ENCODE data around the gene ARFGAP3.
A peak's percentile ranks its signal among the peaks of the same experiment; 100 is the strongest.
"Not testable (repeated sequence)": the region's sequence is repeated elsewhere in the genome, so short reads cannot be mapped to it uniquely, and the experiment has no call there.

ARFGAP3 gene

GRCh38 chr22:42764895-42765363 is 92.1 kb downstream of the ARFGAP3 start:
- no peak for TF ChIP-seq CTCF (IDR thresholded peaks at IDR 0.05)
- no peak overlapping the region for H3K4me3 ChIP-seq
- no peak overlapping the region for H3K27ac ChIP-seq
- DNase-seq (ENCODE audit: low spot score): no peak

DNA sequence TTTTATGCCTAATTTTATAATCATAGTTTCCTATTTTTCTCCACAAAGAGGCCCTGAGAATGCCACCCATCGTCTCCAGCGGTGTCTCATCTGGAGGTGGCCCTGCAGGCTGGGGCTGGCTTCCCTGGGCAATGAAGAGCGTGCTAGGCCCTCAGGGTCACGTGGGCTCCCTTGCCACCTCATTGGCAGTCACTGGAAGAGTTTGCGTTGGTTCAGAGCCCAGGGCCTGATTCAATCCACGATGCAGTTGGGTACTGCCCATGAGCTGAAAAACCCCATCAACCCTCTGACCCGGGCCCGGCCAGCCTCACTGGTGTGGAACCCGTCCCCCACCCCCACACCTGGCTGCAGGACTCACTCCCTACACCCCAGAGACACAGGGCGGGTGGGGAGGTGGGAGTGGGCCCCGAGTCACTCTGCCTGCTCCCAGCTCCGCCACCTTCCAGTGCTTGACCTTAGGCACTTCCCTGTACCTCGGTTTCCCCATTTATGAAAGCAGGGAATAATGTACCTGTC is 93.0 kb downstream of the ARFGAP3 start:
- DNase-seq (ENCODE audit: low spot score): no peak
- no peak overlapping the region for H3K4me3 ChIP-seq
- TF ChIP-seq CTCF (IDR thresholded peaks at IDR 0.05): no peak
- no peak overlapping the region for H3K27ac ChIP-seq

DNA sequence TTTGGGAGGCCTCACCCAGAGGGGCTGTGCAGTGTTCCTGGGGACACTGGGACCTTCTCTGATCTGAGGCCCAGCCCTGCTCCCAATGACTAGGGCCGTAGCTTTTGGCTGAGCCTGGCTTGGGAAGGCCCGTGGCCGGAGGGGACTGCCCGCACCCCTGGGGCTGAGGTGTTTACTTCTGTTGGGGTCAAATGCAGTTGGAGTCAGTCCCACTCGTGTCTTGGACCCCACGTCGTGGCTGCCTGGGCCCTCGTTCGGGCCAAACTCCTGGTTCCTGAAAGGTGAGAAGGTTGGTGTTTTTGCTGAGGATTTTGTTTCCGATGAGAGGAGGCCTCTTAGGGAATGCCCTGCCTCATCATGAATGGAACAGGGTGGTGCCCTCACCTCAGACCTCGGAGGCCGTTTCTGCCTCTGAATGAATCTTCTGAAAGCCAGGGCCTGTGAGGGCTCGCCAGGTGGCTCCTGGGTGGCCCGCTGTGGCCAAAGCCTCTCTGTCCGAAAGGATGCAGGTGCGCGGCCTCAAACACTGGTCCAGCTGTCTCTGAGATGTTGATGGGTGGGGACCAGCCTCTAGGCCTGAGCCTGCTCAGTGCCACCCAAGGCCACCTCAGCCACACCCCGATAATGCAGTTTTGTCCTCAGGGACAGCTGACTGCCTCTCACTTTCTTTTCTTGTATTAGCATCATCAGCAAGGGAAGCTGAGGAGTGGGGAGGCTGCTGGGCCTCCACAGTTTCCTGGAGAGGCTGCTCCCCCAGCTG is 96.1 kb downstream of the ARFGAP3 start:
- no peak for DNase-seq (ENCODE audit: low spot score)
- Histone ChIP-seq H3K27ac (no peak overlapping the region), H3K4me3 (no peak overlapping the region)
- TF ChIP-seq CTCF (IDR thresholded peaks at IDR 0.05): no peak

DNA sequence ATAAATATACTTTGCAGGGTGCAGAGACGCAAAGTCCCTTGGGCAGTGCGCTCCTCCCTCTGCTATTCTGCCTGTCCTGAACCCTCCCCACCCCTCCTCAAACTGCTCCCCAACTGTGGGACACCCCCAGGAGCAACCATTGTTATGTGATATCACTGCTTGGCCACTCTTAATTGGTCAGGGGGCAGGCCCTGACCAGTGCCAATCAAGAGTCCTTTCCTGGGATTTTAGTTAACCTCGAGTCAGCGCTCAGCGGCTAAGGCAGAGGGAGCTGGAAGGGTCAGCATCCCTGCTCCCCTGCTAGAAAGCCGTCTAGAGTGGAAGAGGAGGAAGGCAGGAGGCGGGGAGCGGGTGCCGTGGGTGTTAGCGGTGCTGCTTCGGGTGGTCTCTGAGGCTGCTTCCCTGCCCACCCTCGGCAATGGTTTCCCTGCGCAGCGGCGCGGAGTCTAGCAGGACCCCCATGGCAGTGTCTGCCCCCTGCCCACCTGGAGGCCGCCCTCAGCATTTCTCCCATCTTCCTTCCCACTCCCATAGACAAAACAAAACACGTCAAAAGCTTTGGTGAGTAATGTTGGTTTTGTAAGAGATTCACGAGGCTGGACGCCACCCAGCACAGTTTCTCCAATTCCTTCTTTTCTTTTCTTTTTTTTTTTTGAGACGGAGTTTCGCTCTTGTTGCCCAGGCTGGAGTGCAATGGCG is 98.0 kb downstream of the ARFGAP3 start:
- TF ChIP-seq CTCF (IDR thresholded peaks at IDR 0.05): no peak
- Histone ChIP-seq H3K4me3 (no peak overlapping the region), H3K27ac (peak overlapping the region in 1 of 2 donors; percentile 4)
- DNase-seq (ENCODE audit: low spot score): no peak

- DNase-seq (ENCODE audit: low spot score); H3K27ac ChIP-seq: not testable (repeated sequence)
Observed at GRCh38 chr22:42755553-42755952, 101.5 kb downstream of the ARFGAP3 start.

DNA sequence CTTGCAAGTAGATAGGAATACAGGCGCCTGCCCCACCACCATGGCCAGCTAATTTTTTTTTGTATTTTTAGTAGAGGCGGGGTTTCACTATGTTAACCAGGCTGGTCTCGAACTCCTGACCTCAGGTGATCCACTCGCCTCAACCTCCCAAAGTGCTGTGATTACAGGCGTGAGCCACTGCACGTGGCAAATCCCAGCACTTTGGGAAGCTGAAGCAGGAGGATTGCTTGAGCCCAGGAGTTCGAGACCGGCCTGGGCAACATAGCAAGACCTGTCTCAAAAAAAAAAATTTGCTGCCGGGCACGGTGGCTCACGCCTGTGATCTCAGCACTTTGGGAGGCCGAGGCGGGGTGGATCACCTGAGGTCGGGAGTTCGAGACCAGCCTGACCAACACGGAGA is 102.0 kb downstream of the ARFGAP3 start:
- DNase-seq (ENCODE audit: low spot score); H3K27ac ChIP-seq; H3K4me3 ChIP-seq: not testable (repeated sequence)

More at GRCh38 chr22:42755553-42755952, 101.5 kb downstream of the ARFGAP3 start:
- not testable (repeated sequence) for H3K4me3 ChIP-seq

GRCh38 chr22:42754658-42755057 is 102.4 kb downstream of the ARFGAP3 start:
- H3K4me3 ChIP-seq: no peak overlapping the region
- DNase-seq (ENCODE audit: low spot score): no peak
- no peak overlapping the region for H3K27ac ChIP-seq

More at GRCh38 chr22:42754658-42755057, 102.4 kb downstream of the ARFGAP3 start:
- no peak for TF ChIP-seq CTCF (IDR thresholded peaks at IDR 0.05)

Measured in coronary artery (tissue), 2 donors.